Activated T-helper 17 cell treated with anti-CD3 and anti-CD28 coated beads, Interleukin-2, amount 50 U/mL, for 72 hours (primary cell): ENCODE results near the gene DOK3. TPM values are rescaled to one million over a fixed set of nuclear protein-coding genes. Genes with fewer than 3 reads are reported as not detected.
"Not testable (repeated sequence)": the region's sequence is repeated elsewhere in the genome, so short reads cannot be mapped to it uniquely, and the experiment has no call there.

Experiments used
- ATAC-seq: fragments of 150-1000 bp; cut with Tn5 transposase; replicated peaks from 2 replicates; pipeline ENCODE4 v1.10.0; 2021; ENCODE audit warnings: mild to moderate bottlenecking, moderate library complexity
- H3K27ac Mint-ChIP-seq: one replicate; pipeline ENCODE4 v1.8.0; 2022; ENCODE audit warnings: mixed read lengths
- H3K27me3 Mint-ChIP-seq: one replicate; pipeline ENCODE4 v1.8.0; 2022; ENCODE audit warnings: mixed read lengths
- H3K36me3 Mint-ChIP-seq: one replicate; pipeline ENCODE4 v1.8.0; 2022; ENCODE audit warnings: low read depth, mild to moderate bottlenecking, mixed read lengths
- H3K4me1 Mint-ChIP-seq: one replicate; pipeline ENCODE4 v1.8.0; 2022; ENCODE audit warnings: mixed read lengths
- H3K4me3 Mint-ChIP-seq: one replicate; pipeline ENCODE4 v1.8.0; 2022; ENCODE audit warnings: mild to moderate bottlenecking, mixed read lengths
- H3K9me3 Mint-ChIP-seq: one replicate; pipeline ENCODE4 v1.8.0; 2022; ENCODE audit warnings: mixed read lengths
- total RNA-seq, 2 donors: library from RNA; stranded (reverse); gene quantifications; one replicate each; pipeline ENCODE4 v1.2.3, GENCODE V29; 2022

The DOK3 gene
- total RNA-seq, 2 donors from 2014 or later = 5.6 to 13.7 TPM

DNA sequence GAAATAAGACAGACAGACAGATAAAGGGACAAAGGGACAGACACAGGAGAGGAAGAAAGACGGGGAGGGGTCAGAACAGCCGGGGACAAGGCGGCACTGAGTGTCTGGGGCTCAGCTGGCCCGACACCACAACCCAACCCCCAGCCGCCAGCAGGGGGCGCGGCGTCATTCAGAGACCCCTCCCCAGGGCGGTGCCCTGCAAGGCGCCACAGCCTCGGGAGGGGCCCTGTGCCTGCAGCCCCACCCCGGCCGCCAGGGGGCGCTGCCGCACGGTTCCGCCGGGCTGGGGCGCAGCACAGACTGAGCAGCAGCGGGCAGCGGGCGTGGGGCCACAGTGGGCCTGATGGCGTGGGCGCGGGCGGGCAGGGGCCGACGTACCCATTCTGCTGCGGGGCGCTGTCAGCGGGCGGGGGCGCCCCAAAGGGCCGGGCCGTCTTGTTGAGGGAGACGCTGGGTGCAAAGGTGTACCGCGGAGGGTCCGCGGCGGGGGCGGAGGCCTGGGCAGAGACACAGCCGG lies 18.1 kb downstream of the DOK3 start:
- Mint-ChIP-seq H3K9me3 (no peaks in the 10 kb centered on the region), H3K36me3 (peaks cover 17% of the 10 kb centered on the region), H3K4me1 (peaks cover 8% of the 10 kb centered on the region), H3K4me3 (no peak overlapping the region), H3K27me3 (no peaks in the 10 kb centered on the region), H3K27ac (no peak overlapping the region)
- ATAC-seq = peak; percentile 32

DNA sequence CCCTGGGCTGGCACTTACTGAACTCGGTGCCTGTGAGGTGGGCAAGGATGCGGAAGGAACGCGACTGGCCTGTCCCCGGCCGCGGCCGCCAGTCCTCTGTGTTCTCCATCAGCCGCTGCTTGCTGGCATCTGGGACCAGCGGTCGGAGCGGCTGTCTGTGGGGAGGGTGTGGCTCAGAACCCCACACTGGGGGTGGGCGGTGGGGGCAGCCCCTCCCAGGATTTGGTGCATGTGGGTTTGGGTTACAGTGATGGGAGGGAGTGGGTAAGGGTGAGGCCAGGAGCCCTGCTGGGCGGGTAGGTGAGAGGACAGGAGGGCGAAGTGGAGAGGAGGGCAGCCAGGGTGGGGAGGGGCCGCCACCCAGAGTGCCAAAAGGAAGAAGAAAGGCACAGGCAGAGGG lies 18.6 kb downstream of the DOK3 start:
- H3K27ac Mint-ChIP-seq = no peak overlapping the region
- H3K9me3 Mint-ChIP-seq = no peaks in the 10 kb centered on the region
- no peak for ATAC-seq
- peaks cover 8% of the 10 kb centered on the region for H3K4me1 Mint-ChIP-seq
- H3K36me3 Mint-ChIP-seq = peaks cover 17% of the 10 kb centered on the region
- no peaks in the 10 kb centered on the region for H3K27me3 Mint-ChIP-seq
- H3K4me3 Mint-ChIP-seq = no peak overlapping the region

DNA sequence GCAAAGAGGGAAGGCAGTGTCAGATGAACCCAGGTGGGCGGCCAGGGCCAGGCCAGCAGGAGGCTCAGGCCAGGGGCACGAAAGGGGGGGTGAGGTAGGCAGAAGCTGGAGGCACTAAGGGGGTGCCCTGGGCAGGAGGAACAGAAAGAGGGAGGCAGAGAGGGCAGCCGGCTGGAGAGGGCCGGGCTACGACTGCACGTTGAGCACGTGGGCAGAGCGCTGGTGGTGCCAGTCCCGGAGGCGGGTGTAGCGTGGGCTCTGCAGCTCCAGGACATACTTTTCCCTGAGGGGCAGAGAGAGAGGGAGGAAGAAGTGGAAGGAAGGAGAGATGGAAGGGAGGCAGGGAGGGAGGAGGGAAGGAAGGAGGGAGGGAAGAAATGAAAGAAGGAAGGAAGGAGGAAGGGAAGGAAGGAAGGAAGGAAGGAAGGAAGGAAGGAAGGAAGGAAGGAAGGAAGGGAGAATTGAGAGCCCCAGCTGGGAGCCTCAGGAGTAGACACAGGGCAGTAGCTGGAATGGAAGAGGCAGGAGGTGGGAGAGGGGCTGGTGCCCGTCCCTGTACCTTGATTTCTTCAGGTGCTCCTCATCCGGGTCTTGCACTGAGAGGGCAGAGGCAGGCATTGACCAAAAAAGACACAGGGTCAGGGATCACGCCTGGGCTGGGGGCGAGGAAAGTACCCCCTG lies 19.2 kb downstream of the DOK3 start:
- Mint-ChIP-seq H3K36me3 (peaks cover 17% of the 10 kb centered on the region), H3K27ac (no peak overlapping the region), H3K9me3 (no peaks in the 10 kb centered on the region), H3K27me3 (no peaks in the 10 kb centered on the region), H3K4me1 (peaks cover 8% of the 10 kb centered on the region), H3K4me3 (no peak overlapping the region)
- ATAC-seq = no peak

DNA sequence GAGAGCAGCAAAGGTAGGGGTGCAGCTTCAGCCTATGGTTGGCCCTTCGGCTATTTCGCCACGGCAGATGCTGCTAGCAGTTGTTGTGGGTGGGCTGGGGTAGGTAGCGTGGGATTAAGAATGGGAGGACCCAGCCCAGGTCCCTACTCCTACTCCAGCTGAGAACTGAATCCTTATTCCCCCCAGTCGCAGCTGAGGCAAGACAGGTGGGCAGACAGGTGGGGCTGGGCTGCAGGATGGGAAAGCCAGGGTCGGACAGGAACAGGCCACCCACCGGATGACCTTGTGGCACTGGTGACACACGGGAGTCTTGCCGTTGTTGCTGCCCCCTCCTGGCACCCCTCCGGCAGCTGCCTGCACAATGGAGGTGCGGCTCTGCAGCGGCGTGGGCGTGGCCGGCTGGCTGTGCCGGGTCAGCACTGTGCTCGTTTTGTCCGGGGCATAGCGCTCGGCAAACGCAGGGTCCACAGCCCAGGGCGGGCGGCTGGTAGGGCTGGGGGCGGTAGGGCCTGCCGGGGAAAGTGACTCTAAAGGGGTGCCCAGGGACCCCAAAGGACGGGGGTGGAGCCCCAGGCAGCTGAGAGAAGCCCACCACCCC lies 20.4 kb downstream of the DOK3 start:
- Mint-ChIP-seq H3K27me3 (no peaks in the 10 kb centered on the region), H3K4me3 (no peak overlapping the region), H3K4me1 (peaks cover 8% of the 10 kb centered on the region), H3K9me3 (no peaks in the 10 kb centered on the region), H3K36me3 (peaks cover 17% of the 10 kb centered on the region), H3K27ac (no peak overlapping the region)
- ATAC-seq = no peak

DNA sequence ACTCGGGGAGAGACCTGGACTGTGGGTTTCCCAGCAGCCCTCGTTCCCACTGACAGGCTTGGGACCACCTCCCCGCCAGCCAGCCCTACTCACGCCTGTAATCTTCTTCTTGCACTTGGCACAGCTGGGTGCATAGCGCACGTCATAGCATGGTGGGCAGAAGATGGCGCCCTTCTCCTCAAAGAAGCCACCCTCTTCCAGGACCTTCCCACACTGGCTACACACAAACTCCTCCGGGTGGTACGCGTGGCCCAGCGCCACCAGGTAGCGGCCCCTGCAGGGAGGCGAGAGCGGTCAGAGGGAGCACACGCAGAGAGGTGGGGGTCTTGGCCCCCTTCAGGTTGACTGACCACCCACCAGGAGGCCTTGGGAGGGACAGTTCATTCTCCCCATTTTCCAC lies 21.7 kb downstream of the DOK3 start:
- peaks cover 5% of the 10 kb centered on the region for H3K4me1 Mint-ChIP-seq
- H3K27me3 Mint-ChIP-seq = no peaks in the 10 kb centered on the region
- H3K27ac Mint-ChIP-seq = no peak overlapping the region
- ATAC-seq = no peak
- peaks cover 17% of the 10 kb centered on the region for H3K36me3 Mint-ChIP-seq
- no peak overlapping the region for H3K4me3 Mint-ChIP-seq
- H3K9me3 Mint-ChIP-seq = no peaks in the 10 kb centered on the region

DNA sequence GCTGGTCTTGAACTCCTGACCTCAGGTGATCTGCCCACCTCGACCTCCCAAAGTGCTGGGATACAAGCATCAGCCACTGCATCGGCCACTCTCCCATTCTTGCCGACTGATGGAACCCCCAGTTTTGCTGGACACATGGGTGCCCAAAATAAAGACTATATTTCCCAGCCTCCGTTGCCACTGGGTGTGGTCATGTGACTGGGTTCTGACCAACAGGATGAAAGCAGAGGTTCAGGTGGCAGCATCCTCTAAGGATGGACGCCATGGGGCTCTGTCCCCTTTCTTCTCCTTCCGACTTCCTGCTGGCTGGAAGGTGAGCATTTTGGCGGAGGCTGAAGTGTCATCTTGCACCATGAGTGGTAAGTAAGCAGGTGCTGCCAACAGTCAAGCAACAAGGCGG lies 22.5 kb downstream of the DOK3 start:
- H3K4me3 Mint-ChIP-seq = no peak overlapping the region

DNA sequence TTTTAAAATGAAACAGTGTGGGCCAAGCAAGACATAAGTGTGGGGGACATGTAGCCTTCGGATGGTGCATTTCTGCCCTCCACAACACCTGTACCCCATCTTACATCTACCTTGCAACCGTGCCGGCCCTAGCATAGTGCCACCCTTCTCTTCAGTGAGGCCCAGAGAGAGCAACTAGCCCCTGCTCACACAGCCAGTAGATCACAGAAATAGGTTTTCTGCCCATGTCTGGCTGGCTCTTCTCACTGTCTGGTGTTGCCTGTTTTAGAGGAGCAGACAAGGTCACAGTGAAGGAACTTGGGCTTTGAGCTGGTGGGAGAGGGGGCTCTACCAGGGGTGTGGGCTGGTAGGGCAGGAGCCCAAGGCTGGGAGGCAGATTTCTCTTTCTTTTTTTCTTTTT lies 23.4 kb downstream of the DOK3 start:
- H3K4me3 Mint-ChIP-seq = no peak overlapping the region
- H3K9me3 Mint-ChIP-seq = no peaks in the 10 kb centered on the region
- H3K4me1 Mint-ChIP-seq = no peaks in the 10 kb centered on the region
- no peaks in the 10 kb centered on the region for H3K27me3 Mint-ChIP-seq
- no peak overlapping the region for H3K27ac Mint-ChIP-seq
- peaks cover 16% of the 10 kb centered on the region for H3K36me3 Mint-ChIP-seq
- ATAC-seq = no peak

More for the DNA sequence above, 22.5 kb downstream of the DOK3 start:
- Mint-ChIP-seq H3K4me1 (no peaks in the 10 kb centered on the region), H3K36me3 (peaks cover 17% of the 10 kb centered on the region), H3K9me3 (no peaks in the 10 kb centered on the region), H3K27ac (no peak overlapping the region), H3K27me3 (no peaks in the 10 kb centered on the region)
- ATAC-seq = no peak

DNA sequence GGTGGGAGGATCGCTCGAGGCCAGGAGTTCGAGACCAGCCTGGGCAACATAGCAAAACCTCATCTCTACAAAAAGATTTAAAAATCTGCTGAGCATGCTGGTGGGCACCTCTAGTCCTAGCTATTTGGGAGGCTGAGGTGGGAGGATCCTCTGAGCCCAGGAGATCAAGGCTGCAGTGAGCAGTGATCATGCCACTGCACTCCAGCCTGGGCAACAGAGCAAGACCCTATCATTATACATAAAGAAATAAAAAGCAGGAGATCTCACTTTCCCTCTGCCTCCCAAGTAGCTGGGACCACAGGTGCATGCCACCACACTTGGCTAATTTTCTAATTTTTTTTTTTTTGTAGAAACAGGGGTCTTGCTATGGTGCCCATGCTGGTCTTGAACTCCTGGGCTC lies 23.9 kb downstream of the DOK3 start:
- ATAC-seq, H3K4me3 Mint-ChIP-seq, H3K27ac Mint-ChIP-seq, H3K9me3 Mint-ChIP-seq, H3K27me3 Mint-ChIP-seq, H3K4me1 Mint-ChIP-seq: not testable (repeated sequence)
- peaks cover 11% of the 10 kb centered on the region for H3K36me3 Mint-ChIP-seq

DNA sequence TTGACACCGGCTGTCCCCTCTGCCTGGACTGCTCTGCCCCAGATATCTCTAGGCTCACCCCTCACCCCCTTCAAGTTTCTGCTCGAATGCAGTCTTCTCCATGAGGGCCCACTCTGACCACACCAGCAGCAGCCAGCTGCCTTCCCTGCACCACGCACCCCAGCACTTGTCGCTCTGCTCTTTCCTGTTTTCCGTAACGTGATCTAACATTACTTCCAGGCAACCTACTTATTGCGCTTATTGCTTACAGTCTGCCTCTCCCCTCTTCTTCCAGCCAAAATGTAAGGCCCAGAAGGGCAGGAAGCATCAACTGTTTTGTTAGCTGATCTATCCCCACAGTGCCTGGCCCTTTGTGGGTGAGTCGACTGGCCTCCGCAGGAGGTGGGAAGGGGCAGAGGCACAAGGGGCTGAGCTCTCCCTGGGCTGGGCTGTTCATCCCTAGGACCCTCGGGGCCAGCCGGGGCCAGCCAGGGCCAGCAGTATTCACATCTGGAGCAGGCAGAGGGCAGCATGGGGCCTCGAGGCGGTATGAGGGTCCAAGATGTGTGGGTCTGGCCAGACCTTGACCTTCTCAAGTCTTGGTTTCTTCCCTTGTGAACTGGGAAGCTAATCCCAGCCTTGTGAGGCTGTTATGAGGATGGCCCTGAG lies 24.6 kb downstream of the DOK3 start:
- ATAC-seq = no peak
- Mint-ChIP-seq H3K27ac (no peak overlapping the region), H3K9me3 (no peaks in the 10 kb centered on the region), H3K4me1 (no peaks in the 10 kb centered on the region), H3K27me3 (no peaks in the 10 kb centered on the region), H3K36me3 (peaks cover 3% of the 10 kb centered on the region), H3K4me3 (no peak overlapping the region)

DNA sequence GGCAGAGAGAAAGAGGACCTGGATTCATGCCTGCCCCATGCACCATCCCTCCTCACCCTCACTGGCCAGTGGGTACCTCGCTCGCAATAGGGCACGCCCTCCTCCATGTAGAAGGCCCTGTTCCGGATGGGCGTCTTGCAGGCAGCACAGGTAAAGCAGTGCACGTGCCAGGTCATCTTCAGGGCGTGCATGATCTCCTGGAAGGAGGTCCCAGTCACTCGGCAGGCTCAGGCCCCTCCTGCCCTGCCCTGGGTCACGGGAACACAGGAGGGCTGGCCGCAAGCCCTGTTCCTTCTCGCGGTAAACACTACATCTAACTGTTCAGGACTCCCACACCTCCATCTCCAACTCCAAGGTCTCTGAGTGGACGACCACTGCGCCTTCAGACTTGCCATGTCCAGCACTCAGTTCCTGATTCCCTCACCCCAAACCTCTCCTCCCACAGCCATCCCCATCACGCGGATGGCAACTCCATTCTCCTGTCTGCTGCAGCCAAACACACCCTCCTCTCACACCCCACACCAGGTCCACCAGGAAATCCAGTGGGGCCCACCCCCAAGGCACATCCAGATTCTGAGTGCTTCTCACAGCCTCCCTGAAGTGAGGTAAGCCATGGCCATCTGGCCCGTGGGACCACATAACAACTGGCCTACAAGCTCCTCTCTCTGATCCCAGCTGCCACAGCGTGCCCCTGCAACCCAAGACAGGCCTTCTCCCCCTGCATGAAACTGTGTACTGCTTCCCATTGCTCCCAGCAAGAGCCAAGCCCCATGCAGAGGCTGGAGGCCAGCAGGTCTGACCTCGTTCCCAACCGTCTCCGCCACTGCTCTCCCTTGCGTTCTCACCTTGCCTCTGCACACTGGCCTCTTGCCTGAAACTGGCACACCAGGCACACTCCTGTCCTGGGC lies 25.4 kb downstream of the DOK3 start:
- Mint-ChIP-seq H3K36me3 (no peaks in the 10 kb centered on the region), H3K4me3 (no peak overlapping the region)

DNA sequence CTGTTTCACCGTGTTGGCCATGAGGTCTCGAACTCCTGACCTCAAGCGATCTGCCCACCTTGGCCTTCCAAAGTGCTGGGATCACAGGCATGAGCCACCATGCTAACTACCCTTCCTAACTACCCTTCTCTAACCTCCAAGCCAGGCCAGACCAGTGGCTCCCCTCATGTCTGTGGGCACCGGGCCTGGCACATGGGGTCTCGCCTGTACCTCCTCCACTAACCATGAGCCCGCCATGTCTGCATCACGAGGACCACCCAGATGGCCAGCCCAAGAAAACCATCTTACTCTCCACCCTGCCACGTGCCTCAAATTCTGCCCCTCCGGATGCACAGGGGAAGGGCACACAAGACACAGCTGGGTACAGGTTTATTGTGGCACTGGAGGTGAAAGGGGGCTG lies 26.6 kb downstream of the DOK3 start:
- no peak for ATAC-seq
- Mint-ChIP-seq H3K4me3 (no peak overlapping the region), H3K36me3 (no peaks in the 10 kb centered on the region), H3K4me1 (no peaks in the 10 kb centered on the region), H3K9me3 (no peaks in the 10 kb centered on the region), H3K27ac (no peak overlapping the region), H3K27me3 (no peaks in the 10 kb centered on the region)

More for the DNA sequence above, 25.4 kb downstream of the DOK3 start:
- ATAC-seq = no peak
- Mint-ChIP-seq H3K9me3 (no peaks in the 10 kb centered on the region), H3K27me3 (no peaks in the 10 kb centered on the region), H3K27ac (no peak overlapping the region), H3K4me1 (no peaks in the 10 kb centered on the region)

DNA sequence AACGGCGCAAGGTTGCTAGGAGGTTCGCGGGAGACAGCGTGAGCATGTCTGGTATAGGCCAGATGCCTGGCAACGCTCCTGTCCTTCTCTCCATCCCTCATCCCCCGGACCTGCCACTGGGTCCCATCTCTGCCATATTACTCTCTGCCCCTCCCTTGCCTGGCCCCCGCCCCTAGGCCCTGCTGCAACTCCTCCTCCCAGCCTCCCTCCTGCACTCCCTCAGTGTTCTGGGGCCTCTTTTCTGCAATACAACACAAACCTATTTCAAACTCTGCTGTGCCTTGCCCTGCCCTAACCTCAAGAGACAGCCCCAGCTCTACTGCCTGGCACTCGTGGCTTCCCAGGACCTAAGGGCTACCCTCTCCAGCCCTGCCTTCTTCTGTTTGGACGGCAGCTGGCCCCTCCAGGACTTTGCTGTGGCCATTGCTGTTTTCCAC lies 27.2 kb downstream of the DOK3 start:
- no peak overlapping the region for H3K27ac Mint-ChIP-seq
- H3K4me1 Mint-ChIP-seq = no peaks in the 10 kb centered on the region
- no peaks in the 10 kb centered on the region for H3K9me3 Mint-ChIP-seq
- no peak for ATAC-seq
- H3K36me3 Mint-ChIP-seq = no peaks in the 10 kb centered on the region
- H3K4me3 Mint-ChIP-seq = no peak overlapping the region
- H3K27me3 Mint-ChIP-seq = no peaks in the 10 kb centered on the region

DNA sequence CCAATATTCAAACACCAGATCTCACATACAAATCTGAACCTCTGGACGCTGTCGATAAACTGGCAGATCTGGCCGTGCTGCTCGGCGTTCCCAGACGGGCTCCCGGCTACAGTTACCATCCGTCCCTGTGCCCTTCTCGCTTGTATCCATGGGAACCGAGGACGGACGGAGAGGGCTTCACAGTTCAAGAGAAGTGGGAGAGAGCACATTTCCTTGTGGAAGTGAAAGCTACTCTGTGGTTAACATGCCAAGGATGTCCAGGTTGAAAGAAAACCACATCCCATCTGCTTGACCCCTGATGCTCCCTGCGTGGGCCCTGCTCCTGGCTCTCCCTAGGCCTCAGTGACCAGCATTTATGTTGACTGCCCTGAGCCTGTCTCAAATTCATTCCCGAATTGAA lies 29.9 kb downstream of the DOK3 start:
- no peaks in the 10 kb centered on the region for H3K27me3 Mint-ChIP-seq
- no peak overlapping the region for H3K4me3 Mint-ChIP-seq
- H3K9me3 Mint-ChIP-seq = no peaks in the 10 kb centered on the region
- no peaks in the 10 kb centered on the region for H3K36me3 Mint-ChIP-seq
- no peak for ATAC-seq
- peak overlapping the region; percentile 61 for H3K27ac Mint-ChIP-seq
- peaks cover 10% of the 10 kb centered on the region for H3K4me1 Mint-ChIP-seq
